GM19468 (cell line): ENCODE results near the gene NHERF1.

ENCODE experiments used
- ATAC-seq: cut with Tn5 transposase; IDR thresholded peaks from one replicate; pipeline ENCODE4 v1.9.1; 2021; ENCODE audit warnings: mild to moderate bottlenecking, moderate library complexity, moderate number of reproducible peaks; ENCODE audit not compliant: unreplicated experiment; ENCODE audit errors: extremely low read depth

Gene NHERF1

DNA sequence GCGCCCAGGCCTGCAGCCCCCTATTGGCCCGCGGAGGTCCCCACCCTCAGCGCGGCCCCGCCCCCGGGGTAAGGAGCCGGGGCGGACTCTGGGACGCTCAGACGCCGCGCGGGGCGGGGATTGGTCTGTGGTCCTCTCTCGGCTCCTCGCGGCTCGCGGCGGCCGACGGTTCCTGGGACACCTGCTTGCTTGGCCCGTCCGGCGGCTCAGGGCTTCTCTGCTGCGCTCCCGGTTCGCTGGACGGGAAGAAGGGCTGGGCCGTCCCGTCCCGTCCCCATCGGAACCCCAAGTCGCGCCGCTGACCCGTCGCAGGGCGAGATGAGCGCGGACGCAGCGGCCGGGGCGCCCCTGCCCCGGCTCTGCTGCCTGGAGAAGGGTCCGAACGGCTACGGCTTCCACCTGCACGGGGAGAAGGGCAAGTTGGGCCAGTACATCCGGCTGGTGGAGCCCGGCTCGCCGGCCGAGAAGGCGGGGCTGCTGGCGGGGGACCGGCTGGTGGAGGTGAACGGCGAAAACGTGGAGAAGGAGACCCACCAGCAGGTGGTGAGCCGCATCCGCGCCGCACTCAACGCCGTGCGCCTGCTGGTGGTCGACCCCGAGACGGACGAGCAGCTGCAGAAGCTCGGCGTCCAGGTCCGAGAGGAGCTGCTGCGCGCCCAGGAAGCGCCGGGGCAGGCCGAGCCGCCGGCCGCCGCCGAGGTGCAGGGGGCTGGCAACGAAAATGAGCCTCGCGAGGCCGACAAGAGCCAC, at the start of gene NHERF1:
Gene NHERF1, plus strand, starts transcription at position 100 of the 750 bp plus-strand sequence. Its CDS starts 219 bp downstream, at position 319.
- ATAC-seq: peak; percentile 64

DNA sequence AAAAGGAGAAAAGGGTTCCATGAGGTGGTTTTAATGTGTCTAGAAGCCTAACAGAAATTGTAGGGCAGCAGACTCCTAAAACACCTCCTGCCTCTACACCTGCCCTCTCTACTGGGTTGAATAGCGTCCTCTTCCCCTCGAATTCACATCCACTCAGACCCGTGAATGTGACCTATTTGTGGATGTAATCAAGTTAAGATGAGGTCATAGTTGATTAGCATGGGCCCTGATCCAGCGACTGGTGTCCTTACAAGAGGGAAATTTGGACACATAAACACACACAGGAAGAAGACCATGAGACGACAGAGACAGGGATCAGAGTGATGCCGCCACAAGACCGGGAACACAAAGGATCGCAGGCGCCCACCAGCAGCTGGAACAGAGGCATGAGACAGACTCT, 49.2 kb upstream of the NHERF1 start:
- ATAC-seq: no peak

DNA sequence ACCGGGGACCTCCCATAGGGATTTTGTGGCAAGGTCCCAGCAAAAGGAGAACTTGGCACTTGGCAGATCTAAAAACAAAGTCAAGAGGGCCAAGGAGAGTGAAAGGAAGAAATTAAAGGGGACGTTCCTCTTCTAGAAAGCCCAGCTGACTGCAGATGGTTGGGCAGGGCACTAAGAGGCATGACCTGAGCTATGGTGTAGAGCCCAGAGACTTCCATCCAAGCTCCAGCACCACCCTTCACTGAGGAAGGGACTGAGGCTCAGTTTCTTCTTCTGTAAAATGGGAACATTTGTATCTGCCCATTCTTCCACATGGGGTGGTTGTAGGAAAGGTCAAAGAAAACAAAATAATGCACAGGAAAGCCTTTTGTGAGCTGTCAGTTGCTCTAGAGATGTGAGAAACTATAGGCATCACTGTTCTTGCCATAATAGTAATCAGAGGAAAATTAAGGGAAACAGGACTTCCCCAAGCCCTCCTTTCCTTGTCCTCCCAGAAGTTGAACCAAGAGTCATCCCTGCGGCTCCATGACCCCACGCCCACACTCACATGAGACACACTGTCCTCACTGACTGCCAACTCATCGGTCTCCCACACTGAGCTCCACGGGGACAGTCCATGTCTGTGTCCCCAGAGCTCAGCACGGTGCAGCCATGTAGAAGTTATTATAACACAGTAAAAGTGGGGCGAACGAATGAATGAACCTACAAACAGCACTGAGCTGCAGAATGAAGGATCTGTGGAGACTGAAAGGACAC, 46.1 kb upstream of the NHERF1 start:
- no peak for ATAC-seq

DNA sequence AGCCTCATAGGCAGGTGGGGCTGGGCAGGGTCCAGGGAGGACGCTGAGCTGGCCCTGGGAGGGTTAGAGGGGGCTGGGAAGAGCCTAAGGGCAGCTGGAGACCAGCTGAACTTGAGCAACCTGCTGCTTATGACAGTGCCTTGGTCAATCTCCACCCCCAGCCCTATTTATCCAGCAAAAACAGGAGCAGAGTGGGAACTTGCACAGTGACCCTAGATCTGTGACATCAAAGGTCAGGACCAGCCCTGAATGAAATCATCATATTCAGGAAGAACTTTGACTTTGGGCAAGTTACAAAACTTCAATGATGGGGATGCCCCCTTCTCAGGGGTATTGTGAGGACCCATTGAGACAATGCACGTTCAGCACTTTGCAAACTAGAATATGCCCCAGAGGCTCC, 45.1 kb upstream of the NHERF1 start:
- ATAC-seq: no peak

DNA sequence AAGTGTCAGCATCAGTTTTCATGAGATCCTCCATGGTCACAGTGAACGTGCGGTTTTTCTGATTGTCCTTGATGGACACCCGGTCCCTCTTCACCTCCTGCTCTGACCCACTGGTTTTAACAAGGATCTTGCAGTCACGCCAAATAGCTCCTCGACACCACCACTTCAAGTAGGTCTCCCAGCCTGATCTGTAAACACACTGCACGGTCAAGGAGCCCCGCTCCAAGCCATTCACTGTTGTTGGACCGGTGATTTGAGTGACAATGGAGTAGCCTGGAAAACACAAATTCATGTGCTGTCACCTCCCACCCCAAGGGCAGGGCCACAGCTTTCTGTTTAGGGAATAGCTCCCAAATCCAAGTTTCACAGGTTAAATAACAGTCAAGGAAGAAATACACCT, 43.9 kb upstream of the NHERF1 start:
- ATAC-seq: no peak

DNA sequence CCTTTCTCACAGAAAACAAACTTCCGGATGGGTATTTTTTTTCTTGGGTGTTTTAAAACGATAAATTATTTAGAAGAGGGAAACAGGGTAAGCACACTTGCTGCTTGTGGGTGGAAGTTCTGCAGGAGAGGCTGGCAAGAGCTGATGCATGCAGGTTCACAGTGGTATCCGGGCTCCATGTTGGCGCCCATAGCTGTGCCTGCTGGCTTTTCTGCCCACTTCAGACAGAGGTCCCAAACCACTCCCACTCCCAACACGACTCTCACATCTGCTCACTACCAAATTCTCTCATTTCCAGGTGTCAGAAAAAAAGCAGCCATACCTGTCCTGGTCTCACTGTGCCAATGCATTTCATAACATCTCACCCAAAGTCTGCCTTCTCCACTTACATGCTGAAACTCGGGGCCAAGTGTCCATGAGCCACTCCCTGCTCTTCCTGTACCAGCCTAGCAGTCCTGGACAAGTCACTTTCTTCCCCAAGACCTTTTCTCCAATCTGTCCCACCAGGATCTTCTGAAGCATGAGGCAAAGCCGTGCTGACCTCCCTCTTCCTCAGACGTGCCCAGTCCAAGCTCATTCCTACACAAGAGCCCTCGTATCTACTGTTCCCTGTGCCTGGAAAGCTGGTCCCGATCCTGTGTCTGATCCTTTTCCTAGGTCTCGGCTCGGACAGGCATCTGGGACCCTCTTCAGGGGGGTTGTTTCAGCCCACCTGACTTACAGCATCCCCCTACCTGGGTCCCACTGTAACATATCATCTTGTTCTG, 37.2 kb upstream of the NHERF1 start:
- no peak for ATAC-seq

DNA sequence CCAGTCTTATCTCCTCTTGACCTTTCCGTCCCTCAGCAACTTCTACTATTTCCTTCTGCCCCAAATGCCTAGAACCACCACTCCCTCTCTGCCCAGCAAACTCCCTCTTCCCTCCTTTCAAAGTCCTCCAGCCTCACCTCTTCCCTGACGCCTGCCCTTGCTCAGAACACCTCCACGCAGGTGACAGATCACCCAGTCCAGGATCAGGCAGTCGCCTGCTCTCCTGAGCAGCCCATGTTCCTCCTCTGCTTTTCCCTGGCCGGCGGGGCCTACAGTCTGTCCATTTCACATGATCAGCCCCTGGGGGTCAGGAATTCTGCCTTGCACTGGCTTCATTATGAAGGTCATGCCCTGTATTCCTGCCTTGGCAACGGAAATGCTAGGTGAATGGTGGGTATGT, 36.1 kb upstream of the NHERF1 start:
- no peak for ATAC-seq

DNA sequence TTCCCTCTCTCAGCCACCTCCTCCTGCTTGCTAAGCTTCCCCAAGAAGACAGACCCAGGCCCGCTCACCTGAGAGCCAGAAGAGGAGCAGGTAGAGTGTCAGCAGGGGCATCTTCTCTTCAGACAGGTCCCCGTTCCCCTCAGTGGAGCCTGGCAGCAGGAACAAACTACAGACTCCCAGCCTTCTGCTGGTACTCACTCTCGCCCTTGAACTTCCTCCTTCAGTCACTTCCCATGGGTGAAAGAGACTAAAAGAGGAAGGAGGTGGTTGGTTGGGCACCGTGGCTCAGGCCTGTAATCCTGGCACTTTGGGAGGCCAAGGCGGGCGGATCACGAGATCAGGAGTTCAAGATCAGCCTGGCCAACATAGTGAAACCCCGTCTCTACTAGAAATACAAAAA, 35.7 kb upstream of the NHERF1 start, which contains the start of gene CD300LF:
Gene CD300LF, minus strand, starts transcription at position 168 of the 400 bp plus-strand sequence. Its CDS starts 57 bp downstream, at position 111.
- ATAC-seq: no peak

DNA sequence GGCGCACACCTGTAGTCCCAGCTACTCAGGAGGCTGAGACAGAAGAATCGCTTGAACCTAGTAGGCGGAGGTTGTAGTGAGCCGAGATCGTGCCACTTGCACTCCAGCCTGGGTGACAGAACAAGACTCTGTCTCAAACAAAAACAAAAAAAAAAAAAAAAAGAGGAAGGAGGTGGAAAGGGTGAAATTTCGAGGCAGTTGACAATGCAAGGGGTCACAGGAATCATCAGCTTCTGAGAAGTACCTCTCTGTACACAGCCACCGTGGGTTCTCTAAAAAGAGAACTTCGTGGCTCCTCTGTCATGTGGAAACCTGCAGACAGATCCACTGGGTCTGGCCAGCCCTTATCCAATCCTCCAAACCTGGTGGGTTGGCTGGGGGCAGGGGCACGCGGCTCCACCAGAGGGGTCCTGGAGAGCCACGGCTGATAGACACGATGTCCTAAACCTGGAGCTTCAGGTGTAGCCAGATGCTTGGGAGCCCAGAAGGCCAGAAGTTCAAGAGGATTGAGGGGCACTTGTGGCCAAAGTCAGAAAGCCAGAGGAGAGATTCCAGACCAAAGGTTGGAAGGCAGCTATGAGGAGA, 35.2 kb upstream of the NHERF1 start:
- no peak for ATAC-seq

DNA sequence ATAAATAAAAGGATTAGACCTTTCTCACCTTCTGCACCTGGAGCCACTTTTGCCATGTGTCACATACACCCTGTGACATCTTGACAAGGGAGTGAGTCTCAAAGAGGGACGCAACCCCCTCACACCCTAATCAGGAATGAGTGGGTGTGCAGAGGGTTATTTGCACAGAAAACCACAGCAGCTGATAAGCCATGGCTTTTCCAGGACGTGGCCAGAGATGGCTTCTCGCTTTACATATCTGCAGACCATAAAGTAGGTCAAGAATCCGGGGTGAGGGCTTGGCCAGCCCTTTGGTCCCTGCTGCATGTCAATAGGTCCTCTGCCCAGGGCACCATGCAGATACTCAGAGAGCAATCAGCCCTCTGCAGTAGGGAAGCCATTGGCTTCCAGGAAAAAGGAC, 33.3 kb upstream of the NHERF1 start:
- no peak for ATAC-seq

DNA sequence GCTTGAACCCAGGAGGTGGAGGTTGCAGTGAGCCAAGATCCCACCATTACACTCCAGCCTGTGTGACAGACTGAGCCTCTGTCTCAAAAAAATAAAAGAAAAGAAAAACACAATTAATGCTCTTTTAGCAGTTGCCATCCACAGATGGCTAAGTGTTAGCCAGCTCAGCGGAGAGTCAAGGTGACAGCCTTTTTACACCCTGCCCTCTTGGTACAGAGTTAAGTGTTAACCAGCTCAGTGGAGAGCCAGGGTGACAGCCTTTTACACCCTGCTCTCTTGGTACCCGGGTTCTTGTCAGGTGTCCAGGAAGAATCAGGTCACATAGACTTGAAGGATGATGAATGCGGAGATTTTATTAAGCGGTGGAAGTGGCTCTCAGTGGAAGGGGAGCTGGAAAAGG, 27.9 kb upstream of the NHERF1 start:
- no peak for ATAC-seq

DNA sequence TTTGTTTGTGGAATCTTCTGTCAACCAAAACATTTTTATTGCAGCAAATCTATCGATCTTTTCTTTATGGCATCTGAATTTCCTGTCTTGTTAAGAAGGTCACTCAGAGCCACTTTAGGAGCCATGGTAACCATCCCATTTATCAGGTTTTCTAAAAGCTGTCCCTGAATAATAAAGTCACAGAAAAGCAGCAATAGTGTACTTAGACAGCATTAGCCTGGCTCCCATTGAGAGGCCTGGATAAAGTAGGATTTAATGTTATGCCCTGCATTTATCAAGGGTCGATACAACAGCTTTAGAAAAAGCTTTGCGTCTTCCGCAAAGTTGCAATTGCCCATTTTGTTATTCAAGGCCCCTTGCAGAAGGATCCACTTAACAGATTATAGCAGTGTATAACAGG, 25.6 kb upstream of the NHERF1 start:
- no peak for ATAC-seq

DNA sequence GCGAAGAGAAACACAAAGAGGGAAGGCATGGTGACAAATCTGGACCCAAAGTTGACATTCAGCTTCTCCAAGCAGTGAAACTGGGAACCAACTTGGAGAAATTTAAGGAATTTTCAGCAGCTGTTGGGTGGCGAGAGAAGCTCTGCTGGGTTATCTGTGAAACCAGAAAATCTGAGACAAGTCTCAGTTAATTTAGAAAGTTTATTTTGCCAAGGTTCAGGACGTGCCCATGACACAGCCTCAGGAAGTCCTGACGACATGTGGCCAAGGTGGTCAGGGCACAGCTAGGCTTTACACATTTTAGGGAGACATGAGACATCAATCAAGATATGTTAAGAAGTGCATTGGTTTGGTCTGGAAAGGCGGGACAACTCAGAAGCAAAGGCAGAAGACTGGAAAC, 24.5 kb upstream of the NHERF1 start:
- no peak for ATAC-seq

DNA sequence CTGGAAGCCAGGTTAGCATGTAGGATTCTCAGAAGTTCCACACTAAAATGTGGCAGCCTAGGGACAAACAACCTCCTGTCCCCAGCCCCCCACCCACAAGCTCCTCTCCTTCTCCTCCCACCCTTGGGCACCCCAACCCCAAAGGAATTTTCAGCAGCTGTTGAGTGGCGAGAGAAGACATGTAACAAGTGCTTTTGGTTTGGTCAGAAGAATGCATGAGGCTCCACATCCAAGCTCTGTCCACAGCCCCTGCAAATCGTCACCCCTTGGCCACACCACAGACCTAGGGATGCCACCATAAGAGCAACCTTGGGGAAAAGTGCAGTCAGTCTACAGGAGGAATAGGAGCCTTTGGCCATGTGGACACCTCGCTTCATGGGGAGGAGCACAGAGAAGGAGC, 23.3 kb upstream of the NHERF1 start:
- no peak for ATAC-seq

DNA sequence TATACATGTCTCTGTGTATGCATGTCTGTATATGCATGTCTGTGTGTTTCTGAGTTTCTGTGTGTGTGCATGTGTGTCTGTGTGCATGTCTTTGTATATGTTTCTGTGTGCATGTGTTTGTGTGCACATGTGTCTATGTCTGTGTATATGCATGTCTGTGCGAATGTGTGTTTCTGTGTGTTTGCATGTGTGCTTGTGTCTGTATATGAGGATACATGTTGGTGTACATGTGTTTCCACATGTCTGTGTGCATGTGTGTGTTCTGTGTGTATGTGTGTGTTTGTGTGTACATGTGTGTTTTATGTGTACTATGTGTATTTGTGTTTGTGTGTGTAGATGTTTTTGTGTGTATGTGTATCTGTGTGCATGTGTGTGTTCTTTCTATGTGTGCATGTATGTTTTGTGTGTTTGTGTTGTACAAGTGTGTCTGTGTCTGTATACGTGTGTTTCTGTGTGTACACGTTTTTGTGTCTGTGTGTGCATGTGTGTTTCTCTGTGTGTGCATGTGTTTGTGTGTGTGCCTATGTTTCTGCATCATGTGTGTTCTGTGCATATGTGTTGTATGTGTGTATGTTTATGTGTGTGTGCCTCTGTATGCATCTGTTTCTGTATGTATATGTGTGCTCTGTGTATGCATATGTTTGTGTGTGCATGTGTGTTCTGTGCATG, 20.3 kb upstream of the NHERF1 start:
- no peak for ATAC-seq

DNA sequence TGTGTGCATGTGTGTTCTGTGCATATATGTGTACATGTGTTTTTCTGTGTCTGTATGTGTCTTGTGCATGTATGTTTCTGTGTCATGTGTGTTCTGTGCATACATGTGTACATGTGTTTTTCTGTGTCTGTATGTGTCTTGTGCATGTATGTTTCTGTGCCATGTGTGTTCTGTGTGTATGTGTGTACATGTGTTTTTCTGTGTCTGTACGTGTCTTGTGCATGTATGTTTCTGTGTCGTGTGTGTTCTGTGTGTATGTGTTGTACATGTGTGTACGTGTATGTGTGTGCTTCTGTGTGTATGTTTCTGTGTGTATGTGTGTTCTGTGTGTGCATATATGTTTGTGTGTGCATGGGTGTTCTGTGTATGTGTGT, 19.7 kb upstream of the NHERF1 start:
- ATAC-seq: no peak

DNA sequence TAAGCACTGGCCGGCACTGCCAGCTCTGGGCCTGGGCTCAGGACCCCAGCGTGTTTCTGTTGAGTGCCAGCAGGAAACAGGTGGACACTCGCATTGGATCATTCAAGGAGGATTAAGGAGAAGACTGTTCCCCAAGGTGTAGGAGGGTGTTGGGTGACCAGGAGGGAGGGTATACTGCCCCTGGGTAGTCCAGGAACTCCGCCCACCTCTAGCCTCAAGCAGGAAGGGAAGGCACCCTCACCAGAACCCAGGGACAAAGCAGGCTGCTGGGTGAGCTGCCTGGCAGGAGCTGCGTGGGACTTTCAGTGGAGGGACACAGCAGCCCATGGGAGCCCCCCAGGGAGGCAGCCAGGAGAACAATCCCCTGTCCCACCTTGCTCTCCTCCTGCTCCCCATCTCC, 19.1 kb upstream of the NHERF1 start:
- ATAC-seq: no peak

DNA sequence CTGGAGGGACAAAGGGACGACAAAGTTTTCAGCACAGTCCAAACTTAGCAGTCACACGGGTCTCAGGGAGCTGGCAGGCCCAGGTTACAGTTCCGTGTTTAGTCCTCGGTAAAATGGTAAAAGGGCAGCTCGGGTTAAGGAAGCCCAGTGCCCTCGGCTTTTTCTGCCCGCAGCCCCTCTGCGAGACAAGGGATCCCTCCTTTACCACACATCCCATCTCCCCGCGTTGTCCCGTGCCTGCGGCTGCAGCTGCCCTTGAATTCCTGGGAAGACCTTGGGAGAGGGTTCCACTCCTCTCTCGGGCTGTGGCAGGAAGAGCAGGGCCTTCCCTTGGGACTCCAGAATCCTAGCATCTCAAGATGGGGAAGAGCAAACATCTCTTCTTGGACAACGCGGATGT, 18.6 kb upstream of the NHERF1 start:
- ATAC-seq: no peak

DNA sequence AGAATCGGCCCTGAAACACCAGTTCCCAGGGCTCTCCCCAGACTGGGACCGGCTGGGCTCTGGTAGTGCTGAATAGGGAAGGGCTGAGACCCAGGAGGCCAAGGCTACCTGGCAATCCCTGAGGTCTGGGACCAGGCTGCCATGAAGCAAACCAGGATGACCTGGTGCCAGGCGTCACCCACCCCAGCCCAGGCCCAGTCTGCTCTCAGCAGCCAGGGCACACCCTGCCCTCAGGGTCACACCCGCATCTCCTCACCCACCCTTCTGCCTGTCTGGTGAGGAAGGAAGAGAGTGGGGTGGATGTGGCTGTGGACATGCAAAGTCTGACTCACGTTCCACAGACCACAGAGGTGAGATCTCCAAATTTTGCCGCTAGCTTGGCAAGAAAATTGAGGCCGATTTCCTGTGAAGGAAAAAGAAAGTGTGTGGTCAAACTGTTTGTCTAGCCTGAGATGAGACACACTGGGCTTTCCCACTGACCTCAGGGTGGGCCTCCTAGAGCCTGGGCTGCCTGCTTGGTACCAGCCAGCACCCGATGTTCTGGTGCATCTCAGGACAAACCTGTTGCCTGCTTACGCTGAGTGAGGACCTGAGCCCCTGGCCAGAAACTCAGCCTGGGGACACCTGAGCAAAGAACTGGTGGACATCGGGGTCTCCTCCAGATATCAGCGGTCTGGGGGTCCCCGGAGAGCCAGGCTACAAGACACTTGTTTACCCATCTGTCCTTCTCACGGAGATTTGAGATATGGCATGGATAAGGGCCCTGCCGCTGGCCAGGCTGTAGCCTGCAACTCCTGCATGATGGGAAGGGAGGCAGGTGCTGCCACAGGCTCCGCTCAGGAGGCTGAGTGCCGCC, 17.7 kb upstream of the NHERF1 start:
- ATAC-seq: no peak
